NB4 (cell line): ENCODE measurements around the gene KIF18B.
A peak's percentile ranks its signal among the peaks of the same experiment; 100 is the strongest.

ENCODE experiments used
- DNase-seq: peaks from one replicate; pipeline ENCODE4 v3.0.0; 2010; ENCODE audit warnings: low read depth
- H3K4me3 ChIP-seq: one replicate; pipeline ENCODE4 v1.5.1; 2011; ENCODE audit warnings: mild to moderate bottlenecking, low read depth, low read length, moderate library complexity
- CTCF ChIP-seq: IDR thresholded peaks from one replicate; pipeline ENCODE4 v1.5.1; 2012; ENCODE audit warnings: low read depth, low read length
- MAX ChIP-seq: IDR thresholded peaks from 2 replicates; pipeline ENCODE4 v1.6.1; 2011; ENCODE audit warnings: low read depth, low read length
- MYC ChIP-seq: IDR thresholded peaks from 2 replicates; pipeline ENCODE4 v1.6.1; 2011; ENCODE audit warnings: low read depth, low read length
- POLR2A ChIP-seq: IDR thresholded peaks from 2 replicates; pipeline ENCODE4 v1.6.1; 2011; ENCODE audit warnings: mild to moderate bottlenecking; ENCODE audit not compliant: insufficient read length; ENCODE audit errors: extremely low read depth

KIF18B gene

GRCh38 chr17:44972953-44973352 lies 25.4 kb upstream of the KIF18B start:
- TF ChIP-seq POLR2A: no peak
- TF ChIP-seq MAX: no peak
- no peak for TF ChIP-seq CTCF
- TF ChIP-seq MYC: no peak
- H3K4me3 ChIP-seq: no peak overlapping the region
- no peak for DNase-seq

- DNase-seq: no peak
- no peak overlapping the region for H3K4me3 ChIP-seq
- TF ChIP-seq CTCF: no peak
- no peak for TF ChIP-seq MAX
- no peak for TF ChIP-seq MYC
- TF ChIP-seq POLR2A: no peak
Measured at GRCh38 chr17:44971776-44972483, 24.4 kb upstream of the KIF18B start.

GRCh38 chr17:44970136-44970741 lies 22.7 kb upstream of the KIF18B start:
- H3K4me3 ChIP-seq: no peak overlapping the region
- no peak for DNase-seq
- TF ChIP-seq MYC (no peak), MAX (no peak), POLR2A (no peak), CTCF (no peak)

- TF ChIP-seq MAX (no peak), MYC (no peak), CTCF (no peak), POLR2A (no peak)
- no peak overlapping the region for H3K4me3 ChIP-seq
- no peak for DNase-seq
Measured at GRCh38 chr17:44969144-44969780, 21.7 kb upstream of the KIF18B start.

GRCh38 chr17:44968225-44969143 lies 20.9 kb upstream of the KIF18B start, which contains the start of gene C1QL1:
TSS of gene C1QL1 (minus strand) at chr17:44968303. CDS start at chr17:44968048, 255 bp downstream.
- TF ChIP-seq CTCF (no peak), MAX (no peak), POLR2A (no peak), MYC (no peak)
- H3K4me3 ChIP-seq: no peak within 1 kb of the TSS
- peak; percentile 91 for DNase-seq
